Coronary artery (tissue), 2 donors: ENCODE data around the gene LCN9.
"Not testable (repeated sequence)": the region's sequence is repeated elsewhere in the genome, so short reads cannot be mapped to it uniquely, and the experiment has no call there.

Experiments used
- DNase-seq: peaks from one replicate; pipeline ENCODE4 v3.0.0-alpha.2; 2017; ENCODE audit warnings: low spot score
- H3K27ac ChIP-seq, 2 donors: fragments of 200-600 bp; sonication (generic); one replicate each; pipeline ENCODE4 v1.5.1; 2016 to 2019
- H3K4me3 ChIP-seq: fragments of 200-600 bp; sonication (generic); 2 replicates; pipeline ENCODE4 v1.5.1; 2016; ENCODE audit warnings: mild to moderate bottlenecking, moderate library complexity
- TF ChIP-seq, protein P1 (sequence below): fragments of 200-600 bp; sonication (generic); IDR thresholded peaks from one replicate; pipeline ENCODE4 v1.5.1; 2019; ENCODE audit warnings: antibody characterized with exemption

LCN9 gene

DNA sequence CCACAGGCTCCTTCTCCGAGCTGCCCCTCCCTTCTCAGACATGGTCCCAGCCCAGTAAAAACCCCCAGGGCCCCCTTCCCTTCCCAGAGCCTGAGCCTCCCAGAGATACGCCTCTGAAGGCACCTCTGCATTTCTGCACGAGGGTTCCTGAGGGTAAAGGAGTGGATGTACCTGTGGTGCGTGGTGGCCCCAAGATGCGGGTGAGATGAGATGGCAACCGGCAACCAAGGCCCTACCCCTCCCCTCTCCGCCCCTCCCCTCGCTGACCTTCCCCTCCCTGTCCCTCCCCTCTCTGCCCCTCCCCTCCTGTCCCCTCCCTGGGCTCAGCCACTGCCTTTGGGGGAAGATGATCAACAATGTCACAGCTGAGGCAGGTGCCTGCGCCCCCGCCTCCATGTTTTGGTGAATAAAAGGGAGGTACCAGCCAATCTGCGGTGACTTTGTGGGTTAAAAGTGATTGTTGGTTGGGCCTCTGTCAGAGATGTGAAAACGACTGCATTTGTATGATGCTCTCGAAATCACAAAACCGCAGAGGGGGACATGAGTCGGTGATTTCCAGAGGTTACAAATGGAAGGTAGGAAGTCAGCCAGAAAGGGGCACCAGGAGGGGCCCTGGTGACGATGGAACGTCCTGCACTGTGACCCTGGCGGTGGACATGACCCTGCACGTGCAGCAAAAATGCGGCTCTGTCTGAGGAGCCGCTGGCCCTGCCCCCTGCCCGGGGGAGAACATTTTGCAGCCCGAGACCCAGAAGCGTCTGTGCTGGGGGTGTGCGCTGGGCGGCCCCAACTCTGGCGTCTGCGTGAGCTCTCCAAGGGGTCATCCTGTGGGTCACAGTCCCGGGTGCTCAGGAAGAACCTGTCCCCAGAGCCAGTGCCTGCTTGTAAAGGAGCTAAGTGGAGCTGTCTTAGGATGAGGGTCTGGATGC lies 3.7 kb downstream of the LCN9 start:
- DNase-seq = no peak
- TF ChIP-seq, protein P1, sequence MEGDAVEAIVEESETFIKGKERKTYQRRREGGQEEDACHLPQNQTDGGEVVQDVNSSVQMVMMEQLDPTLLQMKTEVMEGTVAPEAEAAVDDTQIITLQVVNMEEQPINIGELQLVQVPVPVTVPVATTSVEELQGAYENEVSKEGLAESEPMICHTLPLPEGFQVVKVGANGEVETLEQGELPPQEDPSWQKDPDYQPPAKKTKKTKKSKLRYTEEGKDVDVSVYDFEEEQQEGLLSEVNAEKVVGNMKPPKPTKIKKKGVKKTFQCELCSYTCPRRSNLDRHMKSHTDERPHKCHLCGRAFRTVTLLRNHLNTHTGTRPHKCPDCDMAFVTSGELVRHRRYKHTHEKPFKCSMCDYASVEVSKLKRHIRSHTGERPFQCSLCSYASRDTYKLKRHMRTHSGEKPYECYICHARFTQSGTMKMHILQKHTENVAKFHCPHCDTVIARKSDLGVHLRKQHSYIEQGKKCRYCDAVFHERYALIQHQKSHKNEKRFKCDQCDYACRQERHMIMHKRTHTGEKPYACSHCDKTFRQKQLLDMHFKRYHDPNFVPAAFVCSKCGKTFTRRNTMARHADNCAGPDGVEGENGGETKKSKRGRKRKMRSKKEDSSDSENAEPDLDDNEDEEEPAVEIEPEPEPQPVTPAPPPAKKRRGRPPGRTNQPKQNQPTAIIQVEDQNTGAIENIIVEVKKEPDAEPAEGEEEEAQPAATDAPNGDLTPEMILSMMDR = no peak
- H3K27ac ChIP-seq = no peak overlapping the region
- H3K4me3 ChIP-seq = no peak overlapping the region

DNA sequence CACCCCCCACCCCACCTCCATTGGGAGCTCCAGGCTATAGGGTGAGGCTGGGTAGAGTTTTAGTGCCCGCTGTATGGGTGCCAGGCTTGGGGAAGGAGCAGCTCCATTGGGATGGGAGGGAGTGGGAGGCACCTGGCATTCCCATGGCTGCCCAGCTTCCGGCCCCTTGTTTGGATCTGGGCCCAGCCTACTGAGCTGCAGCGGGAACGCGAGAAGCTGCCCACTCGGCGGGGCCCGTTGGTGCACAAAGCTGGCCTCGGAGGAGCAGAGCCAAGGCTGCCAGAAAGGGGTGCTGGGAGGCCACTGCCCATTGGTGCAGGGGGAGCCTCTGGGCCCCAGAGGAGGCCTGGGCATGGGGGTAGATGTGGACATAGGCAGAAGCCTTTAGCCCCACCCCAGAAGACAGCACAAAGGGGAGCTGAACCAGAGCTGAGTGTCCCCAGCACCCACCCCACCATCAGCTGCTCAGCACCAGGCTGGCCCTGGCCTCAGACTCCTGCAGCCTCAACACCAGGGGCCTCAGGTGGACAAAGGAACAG lies 4.4 kb downstream of the LCN9 start:
- Histone ChIP-seq H3K27ac (no peak overlapping the region), H3K4me3 (no peak overlapping the region)
- DNase-seq = no peak
- TF ChIP-seq, protein P1 = no peak

DNA sequence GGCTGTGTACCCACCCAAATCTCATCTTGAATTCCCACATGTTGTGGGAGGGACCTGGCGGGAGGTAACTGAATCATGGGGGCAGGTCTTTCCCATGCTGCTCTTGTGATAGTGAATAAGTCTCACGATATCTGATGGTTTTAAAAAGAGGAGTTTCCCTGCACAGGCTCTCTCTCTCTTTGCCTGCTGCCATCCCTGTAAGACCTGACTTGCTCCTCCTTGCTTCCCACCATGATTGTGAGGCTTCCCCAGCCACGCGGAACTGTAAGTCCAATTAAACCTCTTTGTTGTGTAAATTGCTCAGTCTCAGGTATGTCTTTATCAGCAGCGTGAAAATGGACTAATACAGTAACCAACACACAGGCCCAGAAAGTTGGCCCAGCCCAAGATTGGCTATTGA lies 5.9 kb downstream of the LCN9 start:
- DNase-seq, H3K27ac ChIP-seq, H3K4me3 ChIP-seq: not testable (repeated sequence)

DNA sequence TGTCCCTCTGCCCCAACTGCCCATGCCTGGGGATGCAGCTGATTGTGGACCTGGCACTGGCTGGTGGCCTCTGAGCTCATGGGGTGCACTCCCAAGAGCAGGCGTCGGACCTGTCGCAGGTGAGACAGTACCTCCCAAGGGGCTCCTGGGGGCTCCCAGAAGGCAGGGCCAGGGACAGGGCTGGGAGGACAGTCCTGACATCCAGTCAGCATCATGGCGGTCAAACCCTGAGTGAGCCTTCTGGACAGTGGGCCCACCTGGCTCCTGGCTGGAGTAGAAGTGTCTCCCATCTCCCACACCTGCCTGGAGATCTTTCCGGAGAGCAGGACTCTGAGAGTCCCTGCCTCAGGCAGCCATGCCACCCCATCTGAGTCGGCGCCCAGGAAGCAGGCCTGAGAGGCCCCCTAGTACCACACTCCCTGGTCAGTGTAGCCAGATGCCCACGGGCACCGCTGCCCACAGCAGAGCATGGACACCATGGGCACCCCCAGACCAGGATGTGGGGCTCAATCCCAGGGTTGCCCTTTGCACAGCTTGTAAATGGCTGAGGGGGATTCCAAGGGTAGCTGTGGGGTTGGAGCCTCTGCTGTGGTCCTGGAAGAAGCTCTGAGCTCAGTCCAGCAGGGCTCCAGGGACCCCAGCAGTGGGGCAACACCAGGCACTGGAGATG lies 6.6 kb downstream of the LCN9 start:
- DNase-seq = no peak
- TF ChIP-seq, protein P1 = no peak
- Histone ChIP-seq H3K27ac (no peak overlapping the region), H3K4me3 (no peak overlapping the region)

DNA sequence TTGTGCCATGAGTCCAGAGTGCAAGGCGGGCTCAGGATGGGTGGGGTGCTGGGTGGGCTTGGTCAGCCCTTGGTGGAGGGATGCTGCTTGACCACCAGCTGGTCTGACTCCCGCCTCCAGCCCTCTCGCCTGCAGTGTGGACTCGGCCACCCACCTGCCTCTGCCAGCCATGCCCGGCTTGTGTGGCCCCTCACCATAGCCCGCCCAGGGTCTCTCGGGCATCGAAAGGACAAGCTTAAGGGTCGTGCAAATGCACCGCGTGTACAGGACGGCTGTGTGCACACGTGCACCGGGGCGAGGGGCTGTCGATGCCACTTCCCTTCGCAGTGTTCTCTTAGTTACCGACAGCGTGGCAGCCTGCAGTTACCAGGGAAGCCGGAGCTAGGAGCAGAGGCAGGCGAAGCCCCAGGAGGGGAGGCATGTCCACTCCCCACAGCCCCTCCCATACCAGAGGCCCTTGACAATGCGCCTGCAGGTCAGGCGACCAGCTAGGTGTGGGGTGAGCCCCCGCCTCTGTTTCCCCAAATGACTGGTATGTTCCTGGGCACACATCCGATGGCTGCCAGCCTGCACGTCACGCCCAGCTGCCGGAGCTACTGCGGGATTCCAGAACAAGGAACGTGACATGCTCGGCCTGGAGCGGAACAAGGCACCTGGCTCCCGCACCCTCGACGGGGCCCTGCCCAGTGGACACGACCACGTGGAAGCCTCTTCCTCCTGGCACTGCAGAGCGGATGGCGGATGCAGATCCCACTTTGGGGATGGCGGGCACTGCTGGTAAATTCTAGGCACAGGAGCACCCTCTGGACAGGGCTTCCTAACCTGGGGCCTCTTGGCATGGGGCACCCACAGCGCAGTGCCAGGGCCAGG lies 7.8 kb downstream of the LCN9 start:
- H3K4me3 ChIP-seq = no peak overlapping the region
- DNase-seq = no peak
- TF ChIP-seq, protein P1 = no peak
- H3K27ac ChIP-seq = no peak overlapping the region

DNA sequence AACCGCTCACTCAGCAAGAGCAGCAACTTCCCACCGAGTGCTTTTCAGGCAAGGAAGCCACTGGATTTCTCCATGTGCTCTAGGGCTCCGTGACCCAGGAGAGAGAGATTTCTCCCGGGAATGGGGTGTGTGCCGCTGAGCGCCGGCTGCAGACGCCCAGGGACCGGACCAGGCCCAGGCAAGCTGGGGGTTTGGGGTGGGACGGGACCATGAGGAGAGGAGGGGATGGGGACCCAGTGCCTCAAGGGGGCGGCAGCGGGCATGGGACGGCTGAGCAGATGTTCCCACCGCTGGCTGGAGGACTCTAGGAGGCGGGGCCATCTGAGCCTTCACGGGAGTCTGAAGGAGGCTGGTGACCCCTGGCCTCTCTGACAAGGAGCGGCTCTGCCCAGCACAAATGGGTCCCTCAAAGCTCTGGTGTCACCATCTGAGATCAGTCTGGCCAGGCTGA lies 8.5 kb downstream of the LCN9 start:
- H3K4me3 ChIP-seq = no peak overlapping the region
- no peak overlapping the region for H3K27ac ChIP-seq
- TF ChIP-seq, protein P1 = no peak
- no peak for DNase-seq

DNA sequence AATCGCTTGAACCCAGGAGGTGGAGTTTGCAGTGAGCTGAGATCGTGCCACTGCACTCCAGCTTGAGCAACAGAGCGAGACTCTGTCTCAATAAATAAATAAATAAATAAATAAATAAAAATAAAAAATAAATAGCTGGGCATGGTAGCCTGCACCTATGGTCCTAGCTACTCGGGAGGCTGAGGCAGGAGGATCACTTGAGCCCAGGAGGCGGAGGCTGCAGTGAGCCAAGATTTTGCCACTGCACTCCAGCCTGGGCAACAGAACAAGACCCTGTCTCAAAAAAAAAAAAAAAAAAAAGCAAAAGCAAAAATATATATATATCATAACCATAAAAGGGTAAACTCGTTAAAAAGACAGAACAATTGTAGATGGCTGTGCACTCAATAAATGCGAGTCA lies 9.7 kb downstream of the LCN9 start:
- not testable (repeated sequence) for DNase-seq, H3K27ac ChIP-seq, H3K4me3 ChIP-seq
